Keratinocyte (primary cell): ENCODE data around the gene NHSL2. TPM values are rescaled to one million over a fixed set of nuclear protein-coding genes. Genes with fewer than 3 reads are reported as not detected.

Experiments
- DNase-seq: peaks from one replicate; pipeline ENCODE4 v3.0.0-alpha.2; 2011; ENCODE audit warnings: low read depth, missing footprints, low spot score
- FAIRE-seq: peaks from 2 replicates; lab custom pipeline; 2011; peaks lifted over from hg19 to GRCh38; lab: Jason Lieb, UNC
- H2AFZ ChIP-seq: 2 replicates; pipeline ENCODE4 v1.6.0; 2012; ENCODE audit warnings: low read length, control low read depth, inconsistent platforms; ENCODE audit not compliant: control insufficient read depth
- H3K27ac ChIP-seq: 2 replicates; pipeline ENCODE4 v1.5.1; 2011; ENCODE audit warnings: low read length; ENCODE audit not compliant: control insufficient read depth, insufficient read depth
- H3K27me3 ChIP-seq: 3 replicates; pipeline ENCODE4 v1.6.0; 2011; ENCODE audit warnings: low read length; ENCODE audit not compliant: control insufficient read depth, insufficient read depth; ENCODE audit errors: extremely low read depth
- H3K36me3 ChIP-seq, 2 experiments: 2 replicates in 1 of 2; 3 replicates in 1 of 2; pipeline ENCODE4 v1.5.1; 2011; ENCODE audit warnings: low read length in 2 of 2, mild to moderate bottlenecking in 1 of 2; ENCODE audit not compliant: control insufficient read depth in 2 of 2, insufficient read depth in 2 of 2; ENCODE audit errors: extremely low read depth in 1 of 2
- H3K4me1 ChIP-seq: 3 replicates; pipeline ENCODE4 v1.5.1; 2011; ENCODE audit warnings: low read length; ENCODE audit not compliant: control insufficient read depth, insufficient read depth; ENCODE audit errors: extremely low read depth
- H3K4me2 ChIP-seq: 3 replicates; pipeline ENCODE4 v1.6.0; 2011; ENCODE audit warnings: low read depth, low read length; ENCODE audit not compliant: control insufficient read depth, insufficient read depth; ENCODE audit errors: extremely low read depth
- H3K4me3 ChIP-seq, 3 experiments: fragments of 200-600 bp in 1 of 3; sonication (generic) in 1 of 3; 2 replicates in 2 of 3; 3 replicates in 1 of 3; pipeline ENCODE4 v1.5.1; 2011 to 2016; ENCODE audit warnings: low read length in 3 of 3, mild to moderate bottlenecking in 3 of 3, control low read depth in 2 of 3, inconsistent platforms in 1 of 3, low read depth in 1 of 3, mixed read lengths in 1 of 3, mixed run types in 1 of 3, moderate library complexity in 1 of 3; ENCODE audit not compliant: control insufficient read depth in 2 of 3, insufficient read depth in 2 of 3; ENCODE audit errors: extremely low read depth in 1 of 3
- H3K79me2 ChIP-seq: 2 replicates; pipeline ENCODE4 v1.6.0; 2012; ENCODE audit warnings: low read length; ENCODE audit not compliant: control insufficient read depth, insufficient read depth
- H3K9ac ChIP-seq: 3 replicates; pipeline ENCODE4 v1.6.0; 2011; ENCODE audit warnings: low read length; ENCODE audit not compliant: control insufficient read depth, insufficient read depth; ENCODE audit errors: extremely low read depth
- H3K9me1 ChIP-seq: 3 replicates; pipeline ENCODE4 v1.6.0; 2011; ENCODE audit warnings: low read length; ENCODE audit not compliant: control insufficient read depth, insufficient read depth; ENCODE audit errors: extremely low read depth
- H3K9me3 ChIP-seq: 2 replicates; pipeline ENCODE4 v1.5.1; 2012; ENCODE audit warnings: low read depth, low read length; ENCODE audit not compliant: control insufficient read depth
- H4K20me1 ChIP-seq: 3 replicates; pipeline ENCODE4 v1.6.0; 2011; ENCODE audit warnings: low read length; ENCODE audit not compliant: control insufficient read depth, insufficient read depth; ENCODE audit errors: extremely low read depth
- EZH2 ChIP-seq: IDR thresholded peaks from one replicate; pipeline ENCODE4 v1.6.1; 2012; ENCODE audit warnings: inconsistent platforms, mild to moderate bottlenecking, low read length, moderate library complexity
- dilution Hi-C: fragments of 300-500 bp; cut with MboI; formaldehyde crosslinking; loops from one replicate; pipeline ENCODE4 v1.7.0; 2020; ENCODE audit warnings: low sequenced_read_pairs; ENCODE audit not compliant: extremely low pct_ligation_motif_present
- polyA plus RNA-seq, 5 experiments: library from polyadenylated mRNA; depleted of rRNA in 3 of 5; stranded (reverse) in 3 of 5; stranded (forward) in 1 of 5; unstranded in 1 of 5; fragments of >200 nt; gene quantifications; 1 replicate in 1 of 5; 2 replicates in 3 of 5; 3 replicates in 1 of 5; pipeline versions ENCODE4 v1.2.1 to v1.2.3, GENCODE V29; 2011 to 2012; ENCODE audit warnings: missing spikeins in 2 of 5, low read depth in 1 of 5, low replicate concordance in 1 of 5
- TF ChIP-seq, protein P1 (sequence below), 3 experiments: IDR thresholded peaks in 1 of 3; conservative IDR thresholded peaks in 1 of 3; optimal IDR thresholded peaks in 1 of 3; 2 replicates in 2 of 3; 3 replicates in 1 of 3; pipeline versions ENCODE3 to v1.5.1; 2011; ENCODE audit warnings: low read length in 3 of 3, mild to moderate bottlenecking in 3 of 3, moderate library complexity in 2 of 3, control low read depth in 1 of 3, inconsistent platforms in 1 of 3; ENCODE audit not compliant: insufficient read depth in 2 of 3; ENCODE audit errors: extremely low read depth in 1 of 3

NHSL2 gene
- polyA plus RNA-seq, 1 donor (not counting 4 experiments of a cell fraction or from before 2014, with no cell fraction given), result 0.04 TPM

DNA sequence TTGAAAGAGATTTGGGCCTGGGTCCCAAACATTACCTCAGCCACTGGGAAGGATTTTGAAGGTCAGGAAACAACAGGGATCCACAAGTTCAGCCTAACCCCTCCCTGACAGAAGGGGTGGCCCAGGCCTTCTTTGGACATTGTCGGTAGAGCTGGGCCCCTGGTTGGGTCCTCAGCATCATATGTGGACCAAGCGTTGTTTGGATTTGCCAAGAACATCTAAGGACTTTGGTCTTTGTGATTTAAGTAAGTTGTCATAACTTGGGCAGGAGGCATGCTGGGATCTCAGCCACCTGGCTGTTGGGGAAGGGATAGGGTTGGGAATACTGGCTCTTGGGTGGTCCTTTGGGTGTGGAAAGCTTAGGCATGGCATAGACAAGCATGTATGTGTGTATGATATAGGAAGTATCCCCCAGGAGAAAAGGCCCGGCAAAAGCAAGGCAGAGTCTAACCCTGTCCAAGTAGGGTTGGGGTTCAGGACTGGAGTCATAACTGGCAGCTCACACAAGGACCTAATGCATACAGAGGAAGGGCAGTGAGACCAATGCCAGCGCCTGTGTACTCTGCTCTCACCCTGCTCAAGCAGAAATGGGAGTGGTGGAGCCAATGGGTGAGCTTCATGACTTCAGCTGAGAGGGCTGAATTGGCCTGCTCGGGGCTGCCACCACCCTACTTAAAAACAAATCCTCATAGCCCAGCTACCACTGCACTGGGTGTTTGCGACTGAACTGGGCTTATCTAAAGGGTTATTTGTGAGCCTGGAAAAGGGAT, 118.2 kb downstream of the NHSL2 start:
- Histone ChIP-seq H2AFZ (no peak overlapping the region), H3K27ac (no peak overlapping the region), H3K36me3 (no peaks in the 10 kb centered on the region), H3K4me1 (peaks cover 3% of the 10 kb centered on the region), H3K27me3 (peaks cover 21% of the 10 kb centered on the region), H3K9ac (no peak overlapping the region), H3K9me1 (no peaks in the 10 kb centered on the region), H3K4me3 (no peak overlapping the region), H3K4me2 (no peak overlapping the region), H4K20me1 (no peaks in the 10 kb centered on the region), H3K9me3 (no peaks in the 10 kb centered on the region), H3K79me2 (no peaks in the 10 kb centered on the region)
- TF ChIP-seq, protein P1, sequence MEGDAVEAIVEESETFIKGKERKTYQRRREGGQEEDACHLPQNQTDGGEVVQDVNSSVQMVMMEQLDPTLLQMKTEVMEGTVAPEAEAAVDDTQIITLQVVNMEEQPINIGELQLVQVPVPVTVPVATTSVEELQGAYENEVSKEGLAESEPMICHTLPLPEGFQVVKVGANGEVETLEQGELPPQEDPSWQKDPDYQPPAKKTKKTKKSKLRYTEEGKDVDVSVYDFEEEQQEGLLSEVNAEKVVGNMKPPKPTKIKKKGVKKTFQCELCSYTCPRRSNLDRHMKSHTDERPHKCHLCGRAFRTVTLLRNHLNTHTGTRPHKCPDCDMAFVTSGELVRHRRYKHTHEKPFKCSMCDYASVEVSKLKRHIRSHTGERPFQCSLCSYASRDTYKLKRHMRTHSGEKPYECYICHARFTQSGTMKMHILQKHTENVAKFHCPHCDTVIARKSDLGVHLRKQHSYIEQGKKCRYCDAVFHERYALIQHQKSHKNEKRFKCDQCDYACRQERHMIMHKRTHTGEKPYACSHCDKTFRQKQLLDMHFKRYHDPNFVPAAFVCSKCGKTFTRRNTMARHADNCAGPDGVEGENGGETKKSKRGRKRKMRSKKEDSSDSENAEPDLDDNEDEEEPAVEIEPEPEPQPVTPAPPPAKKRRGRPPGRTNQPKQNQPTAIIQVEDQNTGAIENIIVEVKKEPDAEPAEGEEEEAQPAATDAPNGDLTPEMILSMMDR (optimal IDR thresholded peaks at IDR 0.05 in 1 of 3, IDR thresholded peaks at IDR 0.05 in 1 of 3, conservative IDR thresholded peaks at IDR 0.05 in 1 of 3; ENCODE audit: extremely low read depth in 1 of 3, insufficient read depth in 2 of 3, low read length in 3 of 3), result no peak
- TF ChIP-seq EZH2, result no peak
- DNase-seq, result no peak
- no peak for FAIRE-seq
- dilution Hi-C loops, result no loop called here

DNA sequence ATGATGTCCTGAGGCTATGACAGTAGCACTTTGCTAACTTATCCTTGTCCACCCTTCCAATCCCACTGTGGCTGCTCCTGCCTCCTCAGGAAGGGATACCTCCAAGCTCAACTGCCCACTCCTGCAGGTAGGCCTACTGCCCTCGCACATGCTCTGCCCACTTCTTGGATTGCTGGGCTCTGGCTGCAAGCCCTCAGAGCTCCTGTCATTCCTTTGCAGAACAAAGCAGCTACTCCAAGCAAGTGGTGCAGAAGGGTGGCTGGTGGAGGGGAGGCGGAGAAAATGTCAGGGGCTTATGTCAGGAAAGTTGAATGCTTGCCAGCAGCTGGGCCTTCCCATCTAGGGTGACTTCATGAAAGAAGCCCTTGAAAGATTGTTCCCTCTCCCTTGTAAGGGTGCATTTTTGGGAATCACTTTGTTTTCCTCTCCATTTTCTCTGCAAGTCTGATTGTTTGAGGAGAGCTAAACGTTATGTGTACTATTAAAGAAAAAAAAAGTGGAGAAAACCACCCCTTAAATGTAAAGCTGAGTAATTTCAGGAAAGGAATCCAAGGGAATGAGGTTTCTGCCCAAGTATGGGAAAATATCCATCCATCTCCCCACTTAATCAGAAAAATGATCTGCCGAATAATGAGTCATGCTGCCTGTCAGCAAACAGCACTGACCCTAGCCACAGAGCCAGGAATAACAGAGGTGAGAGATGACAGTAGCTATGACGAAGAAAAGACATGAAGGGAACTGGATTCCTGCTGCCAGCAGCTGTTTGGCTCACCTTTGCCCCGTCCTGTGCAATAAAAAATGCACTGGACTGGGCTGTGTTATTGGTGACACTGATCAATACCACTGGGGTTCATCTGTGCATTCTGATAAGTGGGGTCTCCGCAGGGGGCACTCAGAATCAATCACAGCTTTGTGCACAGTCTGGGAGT, 119.1 kb downstream of the NHSL2 start:
- Histone ChIP-seq H3K9ac (no peak overlapping the region), H3K4me3 (no peak overlapping the region), H3K9me3 (no peaks in the 10 kb centered on the region), H3K9me1 (no peaks in the 10 kb centered on the region), H3K4me1 (peaks cover 3% of the 10 kb centered on the region), H3K79me2 (no peaks in the 10 kb centered on the region), H3K27me3 (peaks cover 21% of the 10 kb centered on the region), H4K20me1 (no peaks in the 10 kb centered on the region), H3K36me3 (no peaks in the 10 kb centered on the region), H2AFZ (no peak overlapping the region), H3K4me2 (no peak overlapping the region), H3K27ac (no peak overlapping the region)
- no peak for FAIRE-seq
- dilution Hi-C loops, result no loop called here
- DNase-seq, result peak; percentile 5
- TF ChIP-seq EZH2, result no peak
- TF ChIP-seq, protein P1 (optimal IDR thresholded peaks at IDR 0.05 in 1 of 3, IDR thresholded peaks at IDR 0.05 in 1 of 3, conservative IDR thresholded peaks at IDR 0.05 in 1 of 3; ENCODE audit: extremely low read depth in 1 of 3, insufficient read depth in 2 of 3, low read length in 3 of 3), result no peak
